ENCODE data around the gene ATG4D. TPM values are rescaled to one million over a fixed set of nuclear protein-coding genes. Genes with fewer than 3 reads are reported as not detected.

The ATG4D gene
- polyA plus RNA-seq, 1 of the 3 experiments (the other 2 are of a cell fraction): 22.6 TPM

DNA sequence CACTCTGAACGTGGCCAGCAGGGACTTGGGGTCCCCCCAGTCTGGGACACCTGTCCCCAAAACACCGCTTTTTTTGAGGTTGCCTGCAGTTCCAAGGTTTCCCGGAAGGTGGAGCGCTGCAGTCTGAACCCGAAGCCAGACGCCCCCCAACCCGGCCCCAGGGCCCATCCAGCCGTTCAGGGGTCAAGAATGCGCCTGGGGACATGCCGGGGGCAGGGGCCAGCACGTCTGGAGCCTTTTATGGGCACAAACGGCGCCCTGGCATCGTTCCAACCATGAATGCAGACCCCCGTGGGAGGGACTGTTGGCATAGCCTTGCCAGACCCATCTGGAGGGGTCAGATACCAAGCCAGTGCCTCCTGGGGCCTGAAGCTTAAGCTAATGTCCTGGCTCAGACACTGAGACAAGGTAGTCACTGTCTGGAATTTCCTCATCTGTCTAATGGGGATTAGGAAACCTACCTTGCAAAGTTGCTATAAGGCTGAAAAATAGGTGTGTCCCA is 33.4 kb upstream of the ATG4D start:
- H3K27ac ChIP-seq (ENCODE audit: low read depth in 2 of 2, low read length in 1 of 2): no peak overlapping the region
- no peak overlapping the region for H2AFZ ChIP-seq (ENCODE audit: low read depth)
- CTCF ChIA-PET: interaction anchor here (0.6 to 2.9 kb wide), 14 partner anchors 9 to 189 kb away, joined by 3 to 20 read pairs (median 4); no protein-coding TSS in a partner anchor

More for the DNA sequence above, 33.4 kb upstream of the ATG4D start:
- Histone ChIP-seq H3K4me1 (ENCODE audit: control insufficient read depth in 1 of 2, insufficient read depth in 2 of 2, low read depth in 1 of 2, low read length in 1 of 2) (no peaks in the 10 kb centered on the region; a peak in 1 of 4 replicates), H4K20me1 (ENCODE audit: insufficient read depth) (no peaks in the 10 kb centered on the region), H3K9me3 (no peaks in the 10 kb centered on the region), H3K4me3 (ENCODE audit: low read depth in 2 of 2, low read length in 1 of 2) (no peak overlapping the region; a peak in 1 of 4 replicates), H3K36me3 (replicated peaks in 1 of 2; ENCODE audit: control insufficient read depth in 1 of 2, insufficient read depth in 2 of 2, low read length in 1 of 2) (no peaks in the 10 kb centered on the region), H3K9ac (no peak overlapping the region), H3K4me2 (0 out of 2 replicates have a peak overlapping the region, but pooled peaks have one; percentile 41), H3K79me2 (ENCODE audit: insufficient read depth) (no peaks in the 10 kb centered on the region), H3F3A (replicated peaks; ENCODE audit: insufficient read depth) (peaks cover 5% of the 10 kb centered on the region), H3K27me3 (ENCODE audit: insufficient read depth) (peaks cover 13% of the 10 kb centered on the region; the same call in 1 of the 2 replicates), H3K9me2 (no peaks in the 10 kb centered on the region)
- POLR2A ChIA-PET: no interaction called here
- WGBS (ENCODE audit: low lambda C conversion rate): 12% methylated on average over 6 of the region's 15 CpGs
- TF ChIP-seq MEF2A (IDR thresholded peaks at IDR 0.05; ENCODE audit: borderline replicate concordance, low read depth) (no peak), POLR2AphosphoS5 (IDR thresholded peaks at IDR 0.05; ENCODE audit: low read depth, low read length) (no peak), RFX5 (IDR thresholded peaks at IDR 0.05; ENCODE audit: low read length) (no peak), RXRA (IDR thresholded peaks at IDR 0.05; ENCODE audit: borderline replicate concordance, low read depth) (no peak), GATA2 (CRISPR knock-in tag; IDR thresholded peaks at IDR 0.05) (no peak), FOXJ3 (CRISPR knock-in tag; IDR thresholded peaks at IDR 0.05) (no peak), SMC3 (IDR thresholded peaks at IDR 0.05; ENCODE audit: low read depth, low read length) (peak; percentile 26), NFIC (IDR thresholded peaks at IDR 0.05; ENCODE audit: borderline replicate concordance) (peak; percentile 38; the same call in 1 of the 2 replicates), RAD21 (IDR thresholded peaks at IDR 0.05; ENCODE audit: low read length) (peak; percentile 15), GABPA (IDR thresholded peaks at IDR 0.05; ENCODE audit: low read depth) (no peak), YY1 (IDR thresholded peaks at IDR 0.05; ENCODE audit: low read depth) (no peak), TCF12 (IDR thresholded peaks at IDR 0.05) (no peak), NRF1 (IDR thresholded peaks at IDR 0.05; ENCODE audit: low read depth, low read length) (no peak)
- TF ChIP-seq, protein P1, sequence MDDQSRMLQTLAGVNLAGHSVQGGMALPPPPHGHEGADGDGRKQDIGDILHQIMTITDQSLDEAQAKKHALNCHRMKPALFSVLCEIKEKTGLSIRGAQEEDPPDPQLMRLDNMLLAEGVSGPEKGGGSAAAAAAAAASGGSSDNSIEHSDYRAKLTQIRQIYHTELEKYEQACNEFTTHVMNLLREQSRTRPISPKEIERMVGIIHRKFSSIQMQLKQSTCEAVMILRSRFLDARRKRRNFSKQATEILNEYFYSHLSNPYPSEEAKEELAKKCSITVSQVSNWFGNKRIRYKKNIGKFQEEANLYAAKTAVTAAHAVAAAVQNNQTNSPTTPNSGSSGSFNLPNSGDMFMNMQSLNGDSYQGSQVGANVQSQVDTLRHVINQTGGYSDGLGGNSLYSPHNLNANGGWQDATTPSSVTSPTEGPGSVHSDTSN (IDR thresholded peaks at IDR 0.05): no peak
- TF ChIP-seq, protein P2, sequence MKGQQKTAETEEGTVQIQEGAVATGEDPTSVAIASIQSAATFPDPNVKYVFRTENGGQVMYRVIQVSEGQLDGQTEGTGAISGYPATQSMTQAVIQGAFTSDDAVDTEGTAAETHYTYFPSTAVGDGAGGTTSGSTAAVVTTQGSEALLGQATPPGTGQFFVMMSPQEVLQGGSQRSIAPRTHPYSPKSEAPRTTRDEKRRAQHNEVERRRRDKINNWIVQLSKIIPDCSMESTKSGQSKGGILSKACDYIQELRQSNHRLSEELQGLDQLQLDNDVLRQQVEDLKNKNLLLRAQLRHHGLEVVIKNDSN (IDR thresholded peaks at IDR 0.05; ENCODE audit: borderline replicate concordance, low read depth): no peak
- TF ChIP-seq, protein P3, sequence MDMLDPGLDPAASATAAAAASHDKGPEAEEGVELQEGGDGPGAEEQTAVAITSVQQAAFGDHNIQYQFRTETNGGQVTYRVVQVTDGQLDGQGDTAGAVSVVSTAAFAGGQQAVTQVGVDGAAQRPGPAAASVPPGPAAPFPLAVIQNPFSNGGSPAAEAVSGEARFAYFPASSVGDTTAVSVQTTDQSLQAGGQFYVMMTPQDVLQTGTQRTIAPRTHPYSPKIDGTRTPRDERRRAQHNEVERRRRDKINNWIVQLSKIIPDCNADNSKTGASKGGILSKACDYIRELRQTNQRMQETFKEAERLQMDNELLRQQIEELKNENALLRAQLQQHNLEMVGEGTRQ (IDR thresholded peaks at IDR 0.05; ENCODE audit: borderline replicate concordance, low read depth, low read length): no peak
- TF ChIP-seq, protein P4, sequence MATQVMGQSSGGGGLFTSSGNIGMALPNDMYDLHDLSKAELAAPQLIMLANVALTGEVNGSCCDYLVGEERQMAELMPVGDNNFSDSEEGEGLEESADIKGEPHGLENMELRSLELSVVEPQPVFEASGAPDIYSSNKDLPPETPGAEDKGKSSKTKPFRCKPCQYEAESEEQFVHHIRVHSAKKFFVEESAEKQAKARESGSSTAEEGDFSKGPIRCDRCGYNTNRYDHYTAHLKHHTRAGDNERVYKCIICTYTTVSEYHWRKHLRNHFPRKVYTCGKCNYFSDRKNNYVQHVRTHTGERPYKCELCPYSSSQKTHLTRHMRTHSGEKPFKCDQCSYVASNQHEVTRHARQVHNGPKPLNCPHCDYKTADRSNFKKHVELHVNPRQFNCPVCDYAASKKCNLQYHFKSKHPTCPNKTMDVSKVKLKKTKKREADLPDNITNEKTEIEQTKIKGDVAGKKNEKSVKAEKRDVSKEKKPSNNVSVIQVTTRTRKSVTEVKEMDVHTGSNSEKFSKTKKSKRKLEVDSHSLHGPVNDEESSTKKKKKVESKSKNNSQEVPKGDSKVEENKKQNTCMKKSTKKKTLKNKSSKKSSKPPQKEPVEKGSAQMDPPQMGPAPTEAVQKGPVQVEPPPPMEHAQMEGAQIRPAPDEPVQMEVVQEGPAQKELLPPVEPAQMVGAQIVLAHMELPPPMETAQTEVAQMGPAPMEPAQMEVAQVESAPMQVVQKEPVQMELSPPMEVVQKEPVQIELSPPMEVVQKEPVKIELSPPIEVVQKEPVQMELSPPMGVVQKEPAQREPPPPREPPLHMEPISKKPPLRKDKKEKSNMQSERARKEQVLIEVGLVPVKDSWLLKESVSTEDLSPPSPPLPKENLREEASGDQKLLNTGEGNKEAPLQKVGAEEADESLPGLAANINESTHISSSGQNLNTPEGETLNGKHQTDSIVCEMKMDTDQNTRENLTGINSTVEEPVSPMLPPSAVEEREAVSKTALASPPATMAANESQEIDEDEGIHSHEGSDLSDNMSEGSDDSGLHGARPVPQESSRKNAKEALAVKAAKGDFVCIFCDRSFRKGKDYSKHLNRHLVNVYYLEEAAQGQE (IDR thresholded peaks at IDR 0.05; ENCODE audit: low read depth, low read length): no peak
- TF ChIP-seq, protein P5, sequence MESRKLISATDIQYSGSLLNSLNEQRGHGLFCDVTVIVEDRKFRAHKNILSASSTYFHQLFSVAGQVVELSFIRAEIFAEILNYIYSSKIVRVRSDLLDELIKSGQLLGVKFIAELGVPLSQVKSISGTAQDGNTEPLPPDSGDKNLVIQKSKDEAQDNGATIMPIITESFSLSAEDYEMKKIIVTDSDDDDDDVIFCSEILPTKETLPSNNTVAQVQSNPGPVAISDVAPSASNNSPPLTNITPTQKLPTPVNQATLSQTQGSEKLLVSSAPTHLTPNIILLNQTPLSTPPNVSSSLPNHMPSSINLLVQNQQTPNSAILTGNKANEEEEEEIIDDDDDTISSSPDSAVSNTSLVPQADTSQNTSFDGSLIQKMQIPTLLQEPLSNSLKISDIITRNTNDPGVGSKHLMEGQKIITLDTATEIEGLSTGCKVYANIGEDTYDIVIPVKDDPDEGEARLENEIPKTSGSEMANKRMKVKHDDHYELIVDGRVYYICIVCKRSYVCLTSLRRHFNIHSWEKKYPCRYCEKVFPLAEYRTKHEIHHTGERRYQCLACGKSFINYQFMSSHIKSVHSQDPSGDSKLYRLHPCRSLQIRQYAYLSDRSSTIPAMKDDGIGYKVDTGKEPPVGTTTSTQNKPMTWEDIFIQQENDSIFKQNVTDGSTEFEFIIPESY (IDR thresholded peaks at IDR 0.05; ENCODE audit: borderline replicate concordance, low read depth): no peak
- TF ChIP-seq, protein P6, sequence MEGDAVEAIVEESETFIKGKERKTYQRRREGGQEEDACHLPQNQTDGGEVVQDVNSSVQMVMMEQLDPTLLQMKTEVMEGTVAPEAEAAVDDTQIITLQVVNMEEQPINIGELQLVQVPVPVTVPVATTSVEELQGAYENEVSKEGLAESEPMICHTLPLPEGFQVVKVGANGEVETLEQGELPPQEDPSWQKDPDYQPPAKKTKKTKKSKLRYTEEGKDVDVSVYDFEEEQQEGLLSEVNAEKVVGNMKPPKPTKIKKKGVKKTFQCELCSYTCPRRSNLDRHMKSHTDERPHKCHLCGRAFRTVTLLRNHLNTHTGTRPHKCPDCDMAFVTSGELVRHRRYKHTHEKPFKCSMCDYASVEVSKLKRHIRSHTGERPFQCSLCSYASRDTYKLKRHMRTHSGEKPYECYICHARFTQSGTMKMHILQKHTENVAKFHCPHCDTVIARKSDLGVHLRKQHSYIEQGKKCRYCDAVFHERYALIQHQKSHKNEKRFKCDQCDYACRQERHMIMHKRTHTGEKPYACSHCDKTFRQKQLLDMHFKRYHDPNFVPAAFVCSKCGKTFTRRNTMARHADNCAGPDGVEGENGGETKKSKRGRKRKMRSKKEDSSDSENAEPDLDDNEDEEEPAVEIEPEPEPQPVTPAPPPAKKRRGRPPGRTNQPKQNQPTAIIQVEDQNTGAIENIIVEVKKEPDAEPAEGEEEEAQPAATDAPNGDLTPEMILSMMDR (IDR thresholded peaks at IDR 0.05): peak; percentile 87
- DNase-seq: peak; percentile 81

Measured in SK-N-SH (cell line).